HG03469 (cell line): Measurements from ENCODE around the gene GLRA1.
"Not testable (repeated sequence)": the region's sequence is repeated elsewhere in the genome, so short reads cannot be mapped to it uniquely, and the experiment has no call there.

Source experiments
- ATAC-seq: cut with Tn5 transposase; IDR thresholded peaks from one replicate; pipeline ENCODE4 v1.9.1; 2021; ENCODE audit warnings: mild to moderate bottlenecking, moderate library complexity, moderate number of reproducible peaks; ENCODE audit not compliant: unreplicated experiment

GLRA1 gene

GRCh38 chr5:151886546-151887275 is 37.9 kb downstream of the GLRA1 start:
- no peak for ATAC-seq

GRCh38 chr5:151885138-151885908 is 39.3 kb downstream of the GLRA1 start:
- ATAC-seq, result no peak

- no peak for ATAC-seq
These were observed 42.9 kb downstream of the GLRA1 start for GRCh38 chr5:151881621-151882225.

- ATAC-seq, result no peak
These were observed 44.3 kb downstream of the GLRA1 start for GRCh38 chr5:151880324-151880723.

GRCh38 chr5:151873701-151874100 is 51.0 kb downstream of the GLRA1 start:
- ATAC-seq, result no peak

GRCh38 chr5:151872701-151873100 is 52.0 kb downstream of the GLRA1 start:
- ATAC-seq, result no peak

- ATAC-seq, result no peak
These were observed 53.8 kb downstream of the GLRA1 start for GRCh38 chr5:151870820-151871219.

GRCh38 chr5:151870271-151870670 is 54.4 kb downstream of the GLRA1 start:
- ATAC-seq, result no peak

- ATAC-seq, result no peak
These were observed 54.8 kb downstream of the GLRA1 start for GRCh38 chr5:151869843-151870242.

GRCh38 chr5:151868451-151868850 is 56.2 kb downstream of the GLRA1 start:
- ATAC-seq, result peak; percentile 64

GRCh38 chr5:151864061-151864748 is 60.4 kb downstream of the GLRA1 start:
- ATAC-seq, result no peak

- no peak for ATAC-seq
These were observed 61.1 kb downstream of the GLRA1 start for GRCh38 chr5:151863566-151863965.

GRCh38 chr5:151862811-151863472 is 61.7 kb downstream of the GLRA1 start:
- ATAC-seq, result peak; percentile 74

GRCh38 chr5:151860867-151861266 is 63.8 kb downstream of the GLRA1 start:
- ATAC-seq, result not testable (repeated sequence)

- no peak for ATAC-seq
These were observed 67.8 kb downstream of the GLRA1 start for GRCh38 chr5:151856861-151857260.

- ATAC-seq, result no peak
These were observed 69.0 kb downstream of the GLRA1 start for GRCh38 chr5:151855701-151856100.

- ATAC-seq, result no peak
These were observed 76.8 kb downstream of the GLRA1 start for GRCh38 chr5:151847871-151848270.

GRCh38 chr5:151846765-151847164 is 77.9 kb downstream of the GLRA1 start:
- ATAC-seq, result no peak

GRCh38 chr5:151832843-151833242 is 91.8 kb downstream of the GLRA1 start:
- ATAC-seq, result not testable (repeated sequence)

GRCh38 chr5:151829370-151829769 is 95.3 kb downstream of the GLRA1 start:
- ATAC-seq, result no peak

- ATAC-seq, result no peak
These were observed 99.2 kb downstream of the GLRA1 start for GRCh38 chr5:151825445-151825844.
